K562 (cell line): ENCODE data around the gene TICRR. TPM values are rescaled to one million over a fixed set of nuclear protein-coding genes. Genes with fewer than 3 reads are reported as not detected.

ENCODE experiments used
- CHCHD3 ChIP-seq: fragments of 250-450 bp; sonication (Bioruptor Pico); IDR thresholded peaks from 2 replicates; pipeline ENCODE4 v2.1.2; 2022; ENCODE audit warnings: mild to moderate bottlenecking
- EGR1 ChIP-seq: fragments of 450-650 bp; conservative IDR thresholded peaks from 2 replicates; pipeline ENCODE4 v1.6.1; 2017; ENCODE audit warnings: mild to moderate bottlenecking
- RFX1 ChIP-seq: fragments of 450-650 bp; IDR thresholded peaks from 2 replicates; pipeline ENCODE4 v1.6.1; 2016; ENCODE audit warnings: mild to moderate bottlenecking, moderate library complexity
- RFX5 ChIP-seq: IDR thresholded peaks from 2 replicates; pipeline ENCODE4 v1.6.1; 2011; ENCODE audit warnings: low read depth, mild to moderate bottlenecking, improper control_type of control experiment, low read length
- polyA plus RNA-seq, 8 experiments: library from polyadenylated mRNA; depleted of rRNA in 4 of 8; stranded (reverse) in 5 of 8; unstranded in 3 of 8; fragments of >200 nt; fragmentation: Nextera tagmentation in 2 of 8; fragmentation: Illumina TruSeq in 1 of 8; extraction: Ambion mirVana in 2 of 8; extraction: Trizol in 1 of 8; gene quantifications; 2 replicates each; pipeline versions ENCODE4 v1.2.1 to v1.2.3, GENCODE V29; 2011 to 2014; ENCODE audit warnings: inconsistent platforms in 1 of 8, missing spikeins in 1 of 8
- total RNA-seq, 7 experiments: library from RNA; depleted of rRNA in 6 of 7; stranded (reverse); fragments of >200 nt in 6 of 7; fragmentation: Illumina TruSeq in 2 of 7; extraction: Trizol in 2 of 7; gene quantifications; 2 replicates each; pipeline versions ENCODE4 v1.2.1 to v1.2.3, GENCODE V29; 2011 to 2021; ENCODE audit warnings: low replicate concordance in 1 of 7
- TF ChIP-seq, protein P1 (sequence below): fragments of 450-650 bp; IDR thresholded peaks from 2 replicates; pipeline ENCODE4 v1.6.1; 2014; ENCODE audit warnings: low read depth, mild to moderate bottlenecking, moderate library complexity, borderline replicate concordance
- TF ChIP-seq, protein P2 (sequence below): sonication (generic); formaldehyde crosslinking; IDR thresholded peaks from 2 replicates; pipeline ENCODE4 v1.8.0; 2022; ENCODE audit warnings: mild to moderate bottlenecking, missing genetic modification reagents

Gene TICRR
- total and polyA plus RNA-seq, 9 of the 15 experiments (the other 6 are each of a cell fraction or from before 2014, with no cell fraction given), result 0.84 to 22.9 (median 13.7) TPM

DNA sequence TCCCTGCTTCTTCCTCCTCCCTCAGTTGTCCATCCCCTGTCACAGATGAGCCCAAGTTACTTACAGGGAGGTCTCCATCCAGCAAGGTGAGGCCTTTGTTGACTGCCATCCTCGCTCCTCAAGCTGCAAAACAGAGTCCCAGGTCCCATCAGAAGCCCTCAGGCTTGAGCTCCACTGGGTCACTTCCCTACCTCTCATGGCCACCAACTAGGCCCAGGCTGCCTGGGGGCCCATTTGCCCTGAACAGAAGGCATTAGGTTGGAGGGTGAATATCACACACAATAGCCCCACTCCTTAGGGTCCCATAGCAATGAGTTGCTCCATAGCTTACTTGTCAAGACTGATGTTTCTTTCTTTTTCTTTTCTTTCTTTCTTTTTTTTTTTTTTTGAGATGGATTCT lies 102.1 kb downstream of the TICRR start (continued):
- TF ChIP-seq, protein P1, sequence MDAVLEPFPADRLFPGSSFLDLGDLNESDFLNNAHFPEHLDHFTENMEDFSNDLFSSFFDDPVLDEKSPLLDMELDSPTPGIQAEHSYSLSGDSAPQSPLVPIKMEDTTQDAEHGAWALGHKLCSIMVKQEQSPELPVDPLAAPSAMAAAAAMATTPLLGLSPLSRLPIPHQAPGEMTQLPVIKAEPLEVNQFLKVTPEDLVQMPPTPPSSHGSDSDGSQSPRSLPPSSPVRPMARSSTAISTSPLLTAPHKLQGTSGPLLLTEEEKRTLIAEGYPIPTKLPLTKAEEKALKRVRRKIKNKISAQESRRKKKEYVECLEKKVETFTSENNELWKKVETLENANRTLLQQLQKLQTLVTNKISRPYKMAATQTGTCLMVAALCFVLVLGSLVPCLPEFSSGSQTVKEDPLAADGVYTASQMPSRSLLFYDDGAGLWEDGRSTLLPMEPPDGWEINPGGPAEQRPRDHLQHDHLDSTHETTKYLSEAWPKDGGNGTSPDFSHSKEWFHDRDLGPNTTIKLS, result no peak
- TF ChIP-seq EGR1 (no peak), RFX5 (no peak), RFX1 (no peak), CHCHD3 (CRISPR knock-in tag) (no peak)
- TF ChIP-seq, protein P2, sequence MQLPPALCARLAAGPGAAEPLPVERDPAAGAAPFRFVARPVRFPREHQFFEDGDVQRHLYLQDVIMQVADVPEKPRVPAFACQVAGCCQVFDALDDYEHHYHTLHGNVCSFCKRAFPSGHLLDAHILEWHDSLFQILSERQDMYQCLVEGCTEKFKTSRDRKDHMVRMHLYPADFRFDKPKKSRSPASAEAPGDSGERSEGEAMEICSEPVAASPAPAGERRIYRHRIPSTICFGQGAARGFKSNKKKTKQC (CRISPR knock-in tag), result no peak

Other genes starting within 250 kb of the TICRR start
Only the 7 nearest of the 9 such genes appear.
- gene RHCG, start 78.9 kb upstream of the TICRR start, total RNA-seq (2014; rRNA removed), result not detected in 2 replicates
- gene RHCG, start 78.9 kb upstream of the TICRR start, total RNA-seq (2014; rRNA removed; fragmentation: Illumina TruSeq; extraction: Trizol), result not detected in 2 replicates
- not detected in 2 replicates for gene RHCG, start 78.9 kb upstream of the TICRR start, total RNA-seq (2015; rRNA removed; fragmentation: Illumina TruSeq; extraction: Trizol)
- not detected in 2 replicates for gene RHCG, start 78.9 kb upstream of the TICRR start, total RNA-seq (2021)
- gene RHCG, start 78.9 kb upstream of the TICRR start, polyA plus RNA-seq (2011; rRNA removed), result not detected in 2 replicates
- not detected in 2 replicates for gene RHCG, start 78.9 kb upstream of the TICRR start, polyA plus RNA-seq (2014; fragmentation: Illumina TruSeq; extraction: Trizol)
- not detected for gene RHCG, start 78.9 kb upstream of the TICRR start, polyA plus RNA-seq (2014; fragmentation: Nextera tagmentation; extraction: Ambion mirVana)
- gene RHCG, start 78.9 kb upstream of the TICRR start, polyA plus RNA-seq (2014; rRNA removed), result not detected in 2 replicates
- gene KIF7, start 80.0 kb downstream of the TICRR start, total RNA-seq (2014; rRNA removed), result 1.6 and 2.0 TPM in 2 replicates
- 0.15 and 0.35 TPM in 2 replicates for gene KIF7, start 80.0 kb downstream of the TICRR start, total RNA-seq (2014; rRNA removed; fragmentation: Illumina TruSeq; extraction: Trizol)
- gene KIF7, start 80.0 kb downstream of the TICRR start, total RNA-seq (2015; rRNA removed; fragmentation: Illumina TruSeq; extraction: Trizol), result 0.58 and 0.64 TPM in 2 replicates
- 1.7 and 1.8 TPM in 2 replicates for gene KIF7, start 80.0 kb downstream of the TICRR start, total RNA-seq (2021)
- 1.3 and 1.7 TPM in 2 replicates for gene KIF7, start 80.0 kb downstream of the TICRR start, polyA plus RNA-seq (2011; rRNA removed)
- 0.49 and 0.69 TPM in 2 replicates for gene KIF7, start 80.0 kb downstream of the TICRR start, polyA plus RNA-seq (2014; fragmentation: Illumina TruSeq; extraction: Trizol)
- under 1 TPM; 0.04 to 0.06 TPM for gene KIF7, start 80.0 kb downstream of the TICRR start, polyA plus RNA-seq (2014; fragmentation: Nextera tagmentation; extraction: Ambion mirVana)
- gene KIF7, start 80.0 kb downstream of the TICRR start, polyA plus RNA-seq (2014; rRNA removed), result 1.9 and 3.1 TPM in 2 replicates
- not detected in 2 replicates for gene PLIN1, start 103.9 kb downstream of the TICRR start, total RNA-seq (2014; rRNA removed)
- gene PLIN1, start 103.9 kb downstream of the TICRR start, total RNA-seq (2014; rRNA removed; fragmentation: Illumina TruSeq; extraction: Trizol), result not detected in 2 replicates
- not detected in 2 replicates for gene PLIN1, start 103.9 kb downstream of the TICRR start, total RNA-seq (2015; rRNA removed; fragmentation: Illumina TruSeq; extraction: Trizol)
- gene PLIN1, start 103.9 kb downstream of the TICRR start, total RNA-seq (2021), result not detected in 2 replicates
- gene PLIN1, start 103.9 kb downstream of the TICRR start, polyA plus RNA-seq (2011; rRNA removed), result not detected in 2 replicates
- gene PLIN1, start 103.9 kb downstream of the TICRR start, polyA plus RNA-seq (2014; fragmentation: Illumina TruSeq; extraction: Trizol), result not detected in 2 replicates
- not detected for gene PLIN1, start 103.9 kb downstream of the TICRR start, polyA plus RNA-seq (2014; fragmentation: Nextera tagmentation; extraction: Ambion mirVana)
- not detected in 2 replicates for gene PLIN1, start 103.9 kb downstream of the TICRR start, polyA plus RNA-seq (2014; rRNA removed)
- gene PEX11A, start 115.3 kb downstream of the TICRR start, total RNA-seq (2014; rRNA removed), result not detected in 2 replicates
- not detected in 2 replicates for gene PEX11A, start 115.3 kb downstream of the TICRR start, total RNA-seq (2014; rRNA removed; fragmentation: Illumina TruSeq; extraction: Trizol)
- gene PEX11A, start 115.3 kb downstream of the TICRR start, total RNA-seq (2015; rRNA removed; fragmentation: Illumina TruSeq; extraction: Trizol), result not detected in 2 replicates
- gene PEX11A, start 115.3 kb downstream of the TICRR start, total RNA-seq (2021), result not detected in 2 replicates
- gene PEX11A, start 115.3 kb downstream of the TICRR start, polyA plus RNA-seq (2011; rRNA removed), result not detected in 2 replicates
- not detected in 2 replicates for gene PEX11A, start 115.3 kb downstream of the TICRR start, polyA plus RNA-seq (2014; fragmentation: Illumina TruSeq; extraction: Trizol)
- gene PEX11A, start 115.3 kb downstream of the TICRR start, polyA plus RNA-seq (2014; fragmentation: Nextera tagmentation; extraction: Ambion mirVana), result not detected
- gene PEX11A, start 115.3 kb downstream of the TICRR start, polyA plus RNA-seq (2014; rRNA removed), result not detected in 2 replicates
- not detected in 2 replicates for gene WDR93, start 115.3 kb downstream of the TICRR start, total RNA-seq (2014; rRNA removed)
- gene WDR93, start 115.3 kb downstream of the TICRR start, total RNA-seq (2014; rRNA removed; fragmentation: Illumina TruSeq; extraction: Trizol), result not detected in 2 replicates
- gene WDR93, start 115.3 kb downstream of the TICRR start, total RNA-seq (2015; rRNA removed; fragmentation: Illumina TruSeq; extraction: Trizol), result not detected in 2 replicates
- gene WDR93, start 115.3 kb downstream of the TICRR start, total RNA-seq (2021), result not detected in 2 replicates
- gene WDR93, start 115.3 kb downstream of the TICRR start, polyA plus RNA-seq (2011; rRNA removed), result not detected in 2 replicates
- not detected in 2 replicates for gene WDR93, start 115.3 kb downstream of the TICRR start, polyA plus RNA-seq (2014; fragmentation: Illumina TruSeq; extraction: Trizol)
- gene WDR93, start 115.3 kb downstream of the TICRR start, polyA plus RNA-seq (2014; fragmentation: Nextera tagmentation; extraction: Ambion mirVana), result not detected
- not detected in 2 replicates for gene WDR93, start 115.3 kb downstream of the TICRR start, polyA plus RNA-seq (2014; rRNA removed)
- gene MESP1, start 175.8 kb downstream of the TICRR start, total RNA-seq (2014; rRNA removed), result 0.36 and 1.0 TPM in 2 replicates
- not detected in 2 replicates for gene MESP1, start 175.8 kb downstream of the TICRR start, total RNA-seq (2014; rRNA removed; fragmentation: Illumina TruSeq; extraction: Trizol)
- 0.14 and 0.49 TPM in 2 replicates for gene MESP1, start 175.8 kb downstream of the TICRR start, total RNA-seq (2015; rRNA removed; fragmentation: Illumina TruSeq; extraction: Trizol)
- gene MESP1, start 175.8 kb downstream of the TICRR start, total RNA-seq (2021), result 1.1 and 1.6 TPM in 2 replicates
- gene MESP1, start 175.8 kb downstream of the TICRR start, polyA plus RNA-seq (2011; rRNA removed), result 0.14 and 0.29 TPM in 2 replicates
- gene MESP1, start 175.8 kb downstream of the TICRR start, polyA plus RNA-seq (2014; fragmentation: Illumina TruSeq; extraction: Trizol), result not detected in 2 replicates
- not detected for gene MESP1, start 175.8 kb downstream of the TICRR start, polyA plus RNA-seq (2014; fragmentation: Nextera tagmentation; extraction: Ambion mirVana)
- gene MESP1, start 175.8 kb downstream of the TICRR start, polyA plus RNA-seq (2014; rRNA removed), result 0.52 and 0.78 TPM in 2 replicates
- gene MESP2, start 200.9 kb downstream of the TICRR start, total RNA-seq (2014; rRNA removed), result 0.82 and 1.1 TPM in 2 replicates
- gene MESP2, start 200.9 kb downstream of the TICRR start, total RNA-seq (2014; rRNA removed; fragmentation: Illumina TruSeq; extraction: Trizol), result 0.41 and 0.51 TPM in 2 replicates
- 0.29 and 0.45 TPM in 2 replicates for gene MESP2, start 200.9 kb downstream of the TICRR start, total RNA-seq (2015; rRNA removed; fragmentation: Illumina TruSeq; extraction: Trizol)
- 0.47 and 0.66 TPM in 2 replicates for gene MESP2, start 200.9 kb downstream of the TICRR start, total RNA-seq (2021)
- 0.08 and 0.14 TPM in 2 replicates for gene MESP2, start 200.9 kb downstream of the TICRR start, polyA plus RNA-seq (2011; rRNA removed)
- 0.55 and 0.70 TPM in 2 replicates for gene MESP2, start 200.9 kb downstream of the TICRR start, polyA plus RNA-seq (2014; fragmentation: Illumina TruSeq; extraction: Trizol)
- gene MESP2, start 200.9 kb downstream of the TICRR start, polyA plus RNA-seq (2014; fragmentation: Nextera tagmentation; extraction: Ambion mirVana), result under 1 TPM; 0.11 to 0.13 TPM
- gene MESP2, start 200.9 kb downstream of the TICRR start, polyA plus RNA-seq (2014; rRNA removed), result 0.37 and 0.47 TPM in 2 replicates